SK-N-SH (cell line): ENCODE results near the gene ENTHD1. TPM values are rescaled to one million over a fixed set of nuclear protein-coding genes. Genes with fewer than 3 reads are reported as not detected.

Experiments used
- CTCF ChIA-PET: fragments of 300-600, 350-600 bp; formaldehyde crosslinking; extraction: SDS; loops from one replicate; lab custom pipeline; 2021; lab: Yijun Ruan, JAX
- POLR2A ChIA-PET: fragments of 350-600 bp; sonication (Branson Sonifier 250); formaldehyde crosslinking; extraction: SDS; loops from one replicate; lab custom pipeline; 2020; ENCODE audit warnings: antibody characterized with exemption, inconsistent platforms; lab: Yijun Ruan, JAX
- DNase-seq: peaks from one replicate; pipeline ENCODE4 v3.0.0; 2012
- H2AFZ ChIP-seq: fragments of 200-600 bp; sonication (generic); 2 replicates; pipeline ENCODE4 v1.8.1; 2016; ENCODE audit warnings: antibody characterized with exemption, mild to moderate bottlenecking, low read depth
- H3F3A ChIP-seq: fragments of 200-600 bp; sonication (generic); replicated peaks from 2 replicates; pipeline ENCODE3; 2016; ENCODE audit warnings: antibody characterized with exemption, mild to moderate bottlenecking; ENCODE audit not compliant: insufficient read depth
- H3K27ac ChIP-seq, 2 experiments: fragments of 200-500 bp in 1 of 2; fragments of 200-600 bp in 1 of 2; sonication (Bioruptor generic) in 1 of 2; sonication (generic), shearing (Covaris generic) in 1 of 2; 2 replicates each; pipeline versions ENCODE4 v1.5.1 to v1.6.1; 2014 to 2016; ENCODE audit warnings: low read depth in 2 of 2, inconsistent platforms in 1 of 2, low read length in 1 of 2, mild to moderate bottlenecking in 1 of 2, mixed read lengths in 1 of 2
- H3K27me3 ChIP-seq: fragments of 200-600 bp; sonication (generic), shearing (Covaris generic); 2 replicates; pipeline ENCODE4 v1.6.1; 2016; ENCODE audit warnings: mixed run types; ENCODE audit not compliant: insufficient read depth
- H3K36me3 ChIP-seq, 2 experiments: fragments of 200-500 bp in 1 of 2; fragments of 200-600 bp in 1 of 2; sonication (Bioruptor generic) in 1 of 2; sonication (generic) in 1 of 2; replicated peaks in 1 of 2; 2 replicates each; pipeline versions ENCODE3 to v1.5.1; 2014 to 2016; ENCODE audit warnings: low read length in 1 of 2, mild to moderate bottlenecking in 1 of 2; ENCODE audit not compliant: insufficient read depth in 2 of 2, control insufficient read depth in 1 of 2
- H3K4me1 ChIP-seq, 2 experiments: fragments of 200-500 bp in 1 of 2; fragments of 200-600 bp in 1 of 2; sonication (Bioruptor generic) in 1 of 2; sonication (generic), shearing (Covaris generic) in 1 of 2; 2 replicates each; pipeline versions ENCODE4 v1.5.1 to v1.6.1; 2014 to 2016; ENCODE audit warnings: low read depth in 1 of 2, low read length in 1 of 2, mixed run types in 1 of 2; ENCODE audit not compliant: insufficient read depth in 2 of 2, control insufficient read depth in 1 of 2
- H3K4me2 ChIP-seq: fragments of 200-600 bp; sonication (generic), shearing (Covaris generic); 2 replicates; pipeline ENCODE4 v1.6.1; 2017; ENCODE audit warnings: mixed run types
- H3K4me3 ChIP-seq, 2 experiments: fragments of 200-500 bp in 1 of 2; fragments of 200-600 bp in 1 of 2; sonication (Bioruptor generic) in 1 of 2; sonication (generic), shearing (Covaris generic) in 1 of 2; 2 replicates each; pipeline versions ENCODE4 v1.5.1 to v1.8.1; 2014 to 2016; ENCODE audit warnings: low read depth in 2 of 2, inconsistent platforms in 1 of 2, low read length in 1 of 2, mild to moderate bottlenecking in 1 of 2, mixed read lengths in 1 of 2, moderate library complexity in 1 of 2
- H3K79me2 ChIP-seq: fragments of 200-600 bp; sonication (generic); 2 replicates; pipeline ENCODE4 v1.8.1; 2017; ENCODE audit warnings: mild to moderate bottlenecking; ENCODE audit not compliant: insufficient read depth
- H3K9ac ChIP-seq: fragments of 200-600 bp; sonication (generic); 2 replicates; pipeline ENCODE4 v1.6.1; 2017; ENCODE audit warnings: mixed run types
- H3K9me2 ChIP-seq: fragments of 200-600 bp; sonication (generic); 2 replicates; pipeline ENCODE4 v1.6.1; 2017; ENCODE audit warnings: mixed run types
- H3K9me3 ChIP-seq: fragments of 200-600 bp; sonication (generic); 2 replicates; pipeline ENCODE4 v1.6.1; 2017; ENCODE audit warnings: mixed run types, mild to moderate bottlenecking, moderate library complexity
- H4K20me1 ChIP-seq: fragments of 200-600 bp; sonication (generic); 2 replicates; pipeline ENCODE4 v1.6.1; 2017; ENCODE audit warnings: mild to moderate bottlenecking, mixed run types; ENCODE audit not compliant: insufficient read depth
- CHD2 ChIP-seq: fragments of 150-350 bp; IDR thresholded peaks from 2 replicates; pipeline ENCODE4 v1.6.1; 2018; ENCODE audit warnings: low read length; ENCODE audit not compliant: partially characterized antibody
- ELF1 ChIP-seq: IDR thresholded peaks from 2 replicates; pipeline ENCODE4 v1.4.0; 2012
- EP300 ChIP-seq, 2 experiments: IDR thresholded peaks; 2 replicates each; pipeline versions ENCODE4 v1.4.0 to v1.6.1; 2012; ENCODE audit warnings: borderline replicate concordance in 1 of 2, low read depth in 1 of 2, low read length in 1 of 2
- EZH2phosphoT487 ChIP-seq: fragments of 200-600 bp; sonication (generic); IDR thresholded peaks from 2 replicates; pipeline ENCODE4 v1.6.1; 2017; ENCODE audit warnings: low read depth, mixed run types, mild to moderate bottlenecking, antibody characterized with exemption, moderate library complexity, borderline replicate concordance
- FOXM1 ChIP-seq: IDR thresholded peaks from 2 replicates; pipeline ENCODE4 v1.4.0; 2012; ENCODE audit warnings: low read depth, mild to moderate bottlenecking
- GATA2 ChIP-seq: sonication (generic); formaldehyde crosslinking; IDR thresholded peaks from 2 replicates; pipeline ENCODE4 v1.5.0; 2020; ENCODE audit warnings: mild to moderate bottlenecking, missing genetic modification reagents
- NFIC ChIP-seq: IDR thresholded peaks from 2 replicates; pipeline ENCODE4 v1.4.0; 2012; ENCODE audit warnings: borderline replicate concordance
- POLR2AphosphoS5 ChIP-seq: IDR thresholded peaks from 2 replicates; pipeline ENCODE4 v1.6.1; 2012; ENCODE audit warnings: low read depth, low read length
- RFX5 ChIP-seq: IDR thresholded peaks from 2 replicates; pipeline ENCODE4 v1.6.1; 2012; ENCODE audit warnings: mild to moderate bottlenecking, improper control_type of control experiment, low read length
- RXRA ChIP-seq: IDR thresholded peaks from 2 replicates; pipeline ENCODE4 v1.4.0; 2012; ENCODE audit warnings: low read depth, mild to moderate bottlenecking, borderline replicate concordance
- SMC3 ChIP-seq: IDR thresholded peaks from 2 replicates; pipeline ENCODE4 v1.6.1; 2012; ENCODE audit warnings: low read depth, low read length, improper control_type of control experiment
- TCF12 ChIP-seq: IDR thresholded peaks from 2 replicates; pipeline ENCODE4 v1.4.0; 2012
- TEAD4 ChIP-seq: IDR thresholded peaks from 2 replicates; pipeline ENCODE4 v1.4.0; 2012; ENCODE audit warnings: mild to moderate bottlenecking, borderline replicate concordance; ENCODE audit not compliant: insufficient read depth
- YY1 ChIP-seq: IDR thresholded peaks from 2 replicates; pipeline ENCODE4 v1.4.0; 2012; ENCODE audit warnings: low read depth, mild to moderate bottlenecking
- WGBS: methylation state at CpG from one replicate; pipeline ENCODE4 v1.1.6; 2017; ENCODE audit warnings: low lambda C conversion rate; 5-methylcytosine and 5-hydroxymethylcytosine counted together
- polyA plus RNA-seq, 3 experiments: library from polyadenylated mRNA; depleted of rRNA; stranded (reverse); fragments of >200 nt; gene quantifications; 2 replicates each; pipeline ENCODE4 v1.2.3, GENCODE V29; 2012
- TF ChIP-seq, protein P1 (sequence below): IDR thresholded peaks from 2 replicates; pipeline ENCODE4 v1.4.0; 2012; ENCODE audit warnings: low read depth, borderline replicate concordance
- TF ChIP-seq, protein P2 (sequence below): IDR thresholded peaks from 2 replicates; pipeline ENCODE4 v1.6.1; 2012; ENCODE audit warnings: mild to moderate bottlenecking, low read depth, low read length, moderate library complexity
- TF ChIP-seq, protein P3 (sequence below): IDR thresholded peaks from 2 replicates; pipeline ENCODE4 v1.4.0; 2012; ENCODE audit warnings: low read depth
- TF ChIP-seq, protein P4 (sequence below): fragments of 200-600 bp; sonication (generic); IDR thresholded peaks from 2 replicates; pipeline ENCODE4 v1.6.1; 2017; ENCODE audit warnings: antibody characterized with exemption, mild to moderate bottlenecking, moderate library complexity

ENTHD1 gene
- polyA plus RNA-seq, 1 of the 3 experiments (the other 2 are of a cell fraction): not detected

- Histone ChIP-seq H3K27ac (no peak overlapping the region), H3F3A (no peaks in the 10 kb centered on the region), H3K4me1 (no peaks in the 10 kb centered on the region), H3K9me3 (no peaks in the 10 kb centered on the region), H3K36me3 (no peaks in the 10 kb centered on the region), H4K20me1 (no peaks in the 10 kb centered on the region), H3K4me3 (no peak overlapping the region), H3K4me2 (no peak overlapping the region), H3K9ac (no peak overlapping the region), H3K79me2 (no peaks in the 10 kb centered on the region), H2AFZ (no peak overlapping the region), H3K27me3 (no peaks in the 10 kb centered on the region), H3K9me2 (no peaks in the 10 kb centered on the region)
- ChIA-PET POLR2A (no interaction called here), CTCF (no interaction called here)
- no peak for TF ChIP-seq POLR2AphosphoS5
- no peak for TF ChIP-seq FOXM1
- no peak for TF ChIP-seq EZH2phosphoT487
- TF ChIP-seq TCF12: no peak
- TF ChIP-seq RFX5: no peak
- no peak for TF ChIP-seq EP300 (IDR thresholded peaks at IDR 0.05; ENCODE audit: borderline replicate concordance in 1 of 2, low read depth in 1 of 2, low read length in 1 of 2)
- no peak for TF ChIP-seq TEAD4
- TF ChIP-seq, protein P1, sequence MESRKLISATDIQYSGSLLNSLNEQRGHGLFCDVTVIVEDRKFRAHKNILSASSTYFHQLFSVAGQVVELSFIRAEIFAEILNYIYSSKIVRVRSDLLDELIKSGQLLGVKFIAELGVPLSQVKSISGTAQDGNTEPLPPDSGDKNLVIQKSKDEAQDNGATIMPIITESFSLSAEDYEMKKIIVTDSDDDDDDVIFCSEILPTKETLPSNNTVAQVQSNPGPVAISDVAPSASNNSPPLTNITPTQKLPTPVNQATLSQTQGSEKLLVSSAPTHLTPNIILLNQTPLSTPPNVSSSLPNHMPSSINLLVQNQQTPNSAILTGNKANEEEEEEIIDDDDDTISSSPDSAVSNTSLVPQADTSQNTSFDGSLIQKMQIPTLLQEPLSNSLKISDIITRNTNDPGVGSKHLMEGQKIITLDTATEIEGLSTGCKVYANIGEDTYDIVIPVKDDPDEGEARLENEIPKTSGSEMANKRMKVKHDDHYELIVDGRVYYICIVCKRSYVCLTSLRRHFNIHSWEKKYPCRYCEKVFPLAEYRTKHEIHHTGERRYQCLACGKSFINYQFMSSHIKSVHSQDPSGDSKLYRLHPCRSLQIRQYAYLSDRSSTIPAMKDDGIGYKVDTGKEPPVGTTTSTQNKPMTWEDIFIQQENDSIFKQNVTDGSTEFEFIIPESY: no peak
- no peak for TF ChIP-seq GATA2 (CRISPR knock-in tag)
- no peak for TF ChIP-seq CHD2
- TF ChIP-seq ELF1: no peak
- TF ChIP-seq, protein P2, sequence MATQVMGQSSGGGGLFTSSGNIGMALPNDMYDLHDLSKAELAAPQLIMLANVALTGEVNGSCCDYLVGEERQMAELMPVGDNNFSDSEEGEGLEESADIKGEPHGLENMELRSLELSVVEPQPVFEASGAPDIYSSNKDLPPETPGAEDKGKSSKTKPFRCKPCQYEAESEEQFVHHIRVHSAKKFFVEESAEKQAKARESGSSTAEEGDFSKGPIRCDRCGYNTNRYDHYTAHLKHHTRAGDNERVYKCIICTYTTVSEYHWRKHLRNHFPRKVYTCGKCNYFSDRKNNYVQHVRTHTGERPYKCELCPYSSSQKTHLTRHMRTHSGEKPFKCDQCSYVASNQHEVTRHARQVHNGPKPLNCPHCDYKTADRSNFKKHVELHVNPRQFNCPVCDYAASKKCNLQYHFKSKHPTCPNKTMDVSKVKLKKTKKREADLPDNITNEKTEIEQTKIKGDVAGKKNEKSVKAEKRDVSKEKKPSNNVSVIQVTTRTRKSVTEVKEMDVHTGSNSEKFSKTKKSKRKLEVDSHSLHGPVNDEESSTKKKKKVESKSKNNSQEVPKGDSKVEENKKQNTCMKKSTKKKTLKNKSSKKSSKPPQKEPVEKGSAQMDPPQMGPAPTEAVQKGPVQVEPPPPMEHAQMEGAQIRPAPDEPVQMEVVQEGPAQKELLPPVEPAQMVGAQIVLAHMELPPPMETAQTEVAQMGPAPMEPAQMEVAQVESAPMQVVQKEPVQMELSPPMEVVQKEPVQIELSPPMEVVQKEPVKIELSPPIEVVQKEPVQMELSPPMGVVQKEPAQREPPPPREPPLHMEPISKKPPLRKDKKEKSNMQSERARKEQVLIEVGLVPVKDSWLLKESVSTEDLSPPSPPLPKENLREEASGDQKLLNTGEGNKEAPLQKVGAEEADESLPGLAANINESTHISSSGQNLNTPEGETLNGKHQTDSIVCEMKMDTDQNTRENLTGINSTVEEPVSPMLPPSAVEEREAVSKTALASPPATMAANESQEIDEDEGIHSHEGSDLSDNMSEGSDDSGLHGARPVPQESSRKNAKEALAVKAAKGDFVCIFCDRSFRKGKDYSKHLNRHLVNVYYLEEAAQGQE: no peak
- TF ChIP-seq YY1: no peak
- TF ChIP-seq, protein P3, sequence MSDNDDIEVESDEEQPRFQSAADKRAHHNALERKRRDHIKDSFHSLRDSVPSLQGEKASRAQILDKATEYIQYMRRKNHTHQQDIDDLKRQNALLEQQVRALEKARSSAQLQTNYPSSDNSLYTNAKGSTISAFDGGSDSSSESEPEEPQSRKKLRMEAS: no peak
- no peak for TF ChIP-seq SMC3
- TF ChIP-seq, protein P4, sequence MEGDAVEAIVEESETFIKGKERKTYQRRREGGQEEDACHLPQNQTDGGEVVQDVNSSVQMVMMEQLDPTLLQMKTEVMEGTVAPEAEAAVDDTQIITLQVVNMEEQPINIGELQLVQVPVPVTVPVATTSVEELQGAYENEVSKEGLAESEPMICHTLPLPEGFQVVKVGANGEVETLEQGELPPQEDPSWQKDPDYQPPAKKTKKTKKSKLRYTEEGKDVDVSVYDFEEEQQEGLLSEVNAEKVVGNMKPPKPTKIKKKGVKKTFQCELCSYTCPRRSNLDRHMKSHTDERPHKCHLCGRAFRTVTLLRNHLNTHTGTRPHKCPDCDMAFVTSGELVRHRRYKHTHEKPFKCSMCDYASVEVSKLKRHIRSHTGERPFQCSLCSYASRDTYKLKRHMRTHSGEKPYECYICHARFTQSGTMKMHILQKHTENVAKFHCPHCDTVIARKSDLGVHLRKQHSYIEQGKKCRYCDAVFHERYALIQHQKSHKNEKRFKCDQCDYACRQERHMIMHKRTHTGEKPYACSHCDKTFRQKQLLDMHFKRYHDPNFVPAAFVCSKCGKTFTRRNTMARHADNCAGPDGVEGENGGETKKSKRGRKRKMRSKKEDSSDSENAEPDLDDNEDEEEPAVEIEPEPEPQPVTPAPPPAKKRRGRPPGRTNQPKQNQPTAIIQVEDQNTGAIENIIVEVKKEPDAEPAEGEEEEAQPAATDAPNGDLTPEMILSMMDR: no peak
- TF ChIP-seq NFIC: no peak
- no peak for TF ChIP-seq RXRA
- no peak for DNase-seq
- WGBS: 58% methylated on average over 6 of the region's 6 CpGs
Observed at GRCh38 chr22:39936523-39937145, 43.1 kb upstream of the ENTHD1 start.
